Neural crest cell (in vitro differentiated cells): ENCODE data around the gene ZNF598. TPM values are rescaled to one million over a fixed set of nuclear protein-coding genes. Genes with fewer than 3 reads are reported as not detected.
A peak's percentile ranks its signal among the peaks of the same experiment; 100 is the strongest.
"Not testable (repeated sequence)": the region's sequence is repeated elsewhere in the genome, so short reads cannot be mapped to it uniquely, and the experiment has no call there.

ENCODE experiments used
- DNase-seq: peaks from one replicate; pipeline ENCODE4 v3.0.0; 2021; ENCODE audit warnings: low read depth, mixed read lengths, low spot score
- H3K27ac Mint-ChIP-seq: one replicate; pipeline ENCODE4 v1.8.0; 2021; ENCODE audit warnings: mild to moderate bottlenecking, mixed read lengths; ENCODE audit not compliant: unreplicated experiment
- H3K27me3 Mint-ChIP-seq: 2 replicates; pipeline ENCODE4 v1.8.0; 2021; ENCODE audit warnings: low read depth, mild to moderate bottlenecking, mixed read lengths
- H3K36me3 Mint-ChIP-seq: 2 replicates; pipeline ENCODE4 v1.8.0; 2021; ENCODE audit warnings: low read depth, mild to moderate bottlenecking, mixed read lengths
- H3K4me1 Mint-ChIP-seq: 2 replicates; pipeline ENCODE4 v1.8.0; 2021; ENCODE audit warnings: mixed read lengths
- H3K4me3 Mint-ChIP-seq: one replicate; pipeline ENCODE4 v1.8.0; 2021; ENCODE audit warnings: mild to moderate bottlenecking, mixed read lengths
- H3K9me3 Mint-ChIP-seq: 2 replicates; pipeline ENCODE4 v1.8.0; 2021; ENCODE audit warnings: mixed read lengths
- total RNA-seq: library from RNA; stranded (reverse); gene quantifications from 2 replicates; pipeline ENCODE4 v1.2.1, GENCODE V29; 2021
- TF ChIP-seq, protein P1 (sequence below): fragments of 200-600 bp; sonication (generic); conservative IDR thresholded peaks from 2 replicates; pipeline ENCODE4 v1.5.0; 2021; ENCODE audit warnings: antibody characterized with exemption, mild to moderate bottlenecking

Gene ZNF598
- total RNA-seq, 1 donor from 2014 or later = 55.7 TPM

DNA sequence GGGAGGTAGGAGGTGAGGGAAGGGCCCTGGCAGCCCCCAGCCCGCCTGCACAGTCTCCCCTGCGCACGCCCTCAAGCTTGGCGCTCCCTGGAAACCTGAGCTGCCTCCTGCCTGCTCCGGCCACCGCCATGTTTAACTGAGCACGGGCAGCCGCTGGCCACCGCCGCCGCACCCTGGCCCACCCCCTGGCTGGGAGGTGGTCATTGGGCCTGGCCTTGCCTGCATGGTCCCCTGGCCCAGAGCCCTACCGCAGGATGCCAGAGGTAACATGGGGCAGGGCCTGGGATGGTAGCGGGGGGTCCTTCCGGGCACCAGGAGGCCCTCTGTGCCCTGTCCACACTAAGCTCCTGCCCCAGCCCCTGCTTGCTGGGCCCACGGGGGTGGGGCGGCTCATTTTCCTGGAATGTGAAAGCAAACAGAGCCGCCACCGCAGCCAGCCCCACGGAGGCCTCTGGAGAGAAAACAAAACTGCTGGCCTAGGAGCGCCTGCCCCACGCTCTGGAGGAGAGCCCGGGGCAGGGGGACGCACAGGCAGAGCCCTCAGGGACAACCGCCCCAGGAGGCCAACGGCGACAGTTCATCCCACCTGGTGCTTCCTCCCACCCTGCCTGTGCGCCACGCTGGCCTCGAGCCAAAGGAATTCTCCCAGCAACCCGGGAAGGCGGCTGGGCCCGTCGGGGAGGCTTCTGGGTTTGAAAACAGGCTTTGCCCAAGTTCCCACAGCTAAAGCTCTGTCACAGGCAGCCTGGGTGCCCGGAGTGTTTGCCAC, 26.0 kb upstream of the ZNF598 start:
- Mint-ChIP-seq H3K27me3 (no peaks in the 10 kb centered on the region), H3K4me1 (peaks cover 8% of the 10 kb centered on the region), H3K9me3 (no peaks in the 10 kb centered on the region), H3K27ac (no peak overlapping the region), H3K36me3 (no peaks in the 10 kb centered on the region), H3K4me3 (no peak overlapping the region)
- TF ChIP-seq, protein P1, sequence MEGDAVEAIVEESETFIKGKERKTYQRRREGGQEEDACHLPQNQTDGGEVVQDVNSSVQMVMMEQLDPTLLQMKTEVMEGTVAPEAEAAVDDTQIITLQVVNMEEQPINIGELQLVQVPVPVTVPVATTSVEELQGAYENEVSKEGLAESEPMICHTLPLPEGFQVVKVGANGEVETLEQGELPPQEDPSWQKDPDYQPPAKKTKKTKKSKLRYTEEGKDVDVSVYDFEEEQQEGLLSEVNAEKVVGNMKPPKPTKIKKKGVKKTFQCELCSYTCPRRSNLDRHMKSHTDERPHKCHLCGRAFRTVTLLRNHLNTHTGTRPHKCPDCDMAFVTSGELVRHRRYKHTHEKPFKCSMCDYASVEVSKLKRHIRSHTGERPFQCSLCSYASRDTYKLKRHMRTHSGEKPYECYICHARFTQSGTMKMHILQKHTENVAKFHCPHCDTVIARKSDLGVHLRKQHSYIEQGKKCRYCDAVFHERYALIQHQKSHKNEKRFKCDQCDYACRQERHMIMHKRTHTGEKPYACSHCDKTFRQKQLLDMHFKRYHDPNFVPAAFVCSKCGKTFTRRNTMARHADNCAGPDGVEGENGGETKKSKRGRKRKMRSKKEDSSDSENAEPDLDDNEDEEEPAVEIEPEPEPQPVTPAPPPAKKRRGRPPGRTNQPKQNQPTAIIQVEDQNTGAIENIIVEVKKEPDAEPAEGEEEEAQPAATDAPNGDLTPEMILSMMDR = no peak
- DNase-seq = no peak

DNA sequence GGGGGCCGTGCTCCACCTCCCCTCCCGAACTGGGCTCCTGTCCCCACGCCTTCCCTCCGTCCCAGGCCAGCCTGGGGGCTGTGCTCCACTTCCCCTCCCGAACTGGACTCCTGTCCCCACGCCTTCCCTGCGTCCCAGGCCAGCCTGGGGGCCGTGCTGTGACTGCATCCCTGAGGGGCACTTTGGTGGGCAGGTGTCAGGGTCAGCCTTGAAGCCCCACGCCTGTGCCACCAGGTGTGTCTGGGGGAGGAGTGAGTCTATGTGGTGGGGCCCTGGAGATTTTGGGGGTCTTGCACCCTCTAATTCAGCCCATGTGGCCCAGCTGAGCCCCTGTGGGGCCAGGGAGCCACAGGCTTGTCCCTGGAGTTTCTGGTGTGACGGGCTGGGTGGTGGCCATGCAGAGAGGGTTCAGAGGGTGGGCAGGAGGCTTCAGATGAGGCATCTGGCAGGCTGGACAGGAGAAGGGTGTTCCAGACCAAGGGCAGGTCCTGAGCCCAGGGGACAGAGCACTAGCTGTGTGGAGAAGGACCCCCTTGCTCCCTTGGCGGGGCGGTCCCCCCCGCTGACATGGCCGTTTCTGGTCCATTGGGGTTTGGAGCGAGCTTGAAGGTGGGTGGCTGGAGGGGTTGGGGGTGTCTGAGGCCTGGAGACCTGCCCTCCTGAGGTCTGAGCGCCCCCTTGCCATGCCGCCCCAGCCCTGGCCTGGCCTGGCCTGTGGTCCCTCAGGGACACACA, 25.2 kb upstream of the ZNF598 start:
- no peaks in the 10 kb centered on the region for H3K9me3 Mint-ChIP-seq
- H3K27ac Mint-ChIP-seq = peak overlapping the region; percentile 43
- peaks cover 1% of the 10 kb centered on the region for H3K27me3 Mint-ChIP-seq
- peaks cover 8% of the 10 kb centered on the region for H3K4me1 Mint-ChIP-seq
- no peak for DNase-seq
- no peaks in the 10 kb centered on the region for H3K36me3 Mint-ChIP-seq
- TF ChIP-seq, protein P1 = no peak
- no peak overlapping the region for H3K4me3 Mint-ChIP-seq

DNA sequence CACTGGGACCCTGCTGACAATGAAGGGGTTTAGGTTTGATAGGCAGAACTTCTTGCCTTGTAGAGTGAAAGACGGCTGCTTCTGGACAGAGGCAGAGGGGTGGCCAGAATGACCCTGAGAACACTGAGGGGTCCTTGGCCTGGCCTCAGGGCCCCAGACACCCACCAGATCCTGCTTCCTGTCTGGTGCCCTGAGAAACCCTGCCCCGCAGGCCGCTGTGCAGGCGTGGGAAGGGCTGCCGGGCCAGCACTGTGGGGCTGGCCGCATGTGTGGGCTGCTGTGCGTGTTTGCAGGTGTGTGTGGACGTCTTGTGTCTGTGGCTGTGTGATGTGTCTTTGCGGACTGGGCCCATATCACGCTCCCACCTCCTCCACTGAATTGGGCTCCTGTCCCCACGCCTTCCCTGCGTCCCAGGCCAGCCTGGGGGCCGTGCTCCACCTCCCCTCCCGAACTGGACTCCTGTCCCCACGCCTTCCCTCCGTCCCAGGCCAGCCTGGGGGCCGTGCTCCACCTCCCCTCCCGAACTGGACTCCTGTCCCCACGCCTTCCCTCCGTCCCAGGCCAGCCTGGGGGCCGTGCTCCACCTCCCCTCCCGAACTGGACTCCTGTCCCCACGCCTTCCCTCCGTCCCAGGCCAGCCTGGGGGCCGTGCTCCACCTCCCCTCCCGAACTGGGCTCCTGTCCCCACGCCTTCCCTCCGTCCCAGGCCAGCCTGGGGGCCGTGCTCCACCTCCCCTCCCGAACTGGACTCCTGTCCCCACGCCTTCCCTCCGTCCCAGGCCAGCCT, 24.5 kb upstream of the ZNF598 start:
- not testable (repeated sequence) for H3K36me3 Mint-ChIP-seq, H3K27me3 Mint-ChIP-seq, H3K4me3 Mint-ChIP-seq, DNase-seq, H3K27ac Mint-ChIP-seq, H3K4me1 Mint-ChIP-seq, H3K9me3 Mint-ChIP-seq

DNA sequence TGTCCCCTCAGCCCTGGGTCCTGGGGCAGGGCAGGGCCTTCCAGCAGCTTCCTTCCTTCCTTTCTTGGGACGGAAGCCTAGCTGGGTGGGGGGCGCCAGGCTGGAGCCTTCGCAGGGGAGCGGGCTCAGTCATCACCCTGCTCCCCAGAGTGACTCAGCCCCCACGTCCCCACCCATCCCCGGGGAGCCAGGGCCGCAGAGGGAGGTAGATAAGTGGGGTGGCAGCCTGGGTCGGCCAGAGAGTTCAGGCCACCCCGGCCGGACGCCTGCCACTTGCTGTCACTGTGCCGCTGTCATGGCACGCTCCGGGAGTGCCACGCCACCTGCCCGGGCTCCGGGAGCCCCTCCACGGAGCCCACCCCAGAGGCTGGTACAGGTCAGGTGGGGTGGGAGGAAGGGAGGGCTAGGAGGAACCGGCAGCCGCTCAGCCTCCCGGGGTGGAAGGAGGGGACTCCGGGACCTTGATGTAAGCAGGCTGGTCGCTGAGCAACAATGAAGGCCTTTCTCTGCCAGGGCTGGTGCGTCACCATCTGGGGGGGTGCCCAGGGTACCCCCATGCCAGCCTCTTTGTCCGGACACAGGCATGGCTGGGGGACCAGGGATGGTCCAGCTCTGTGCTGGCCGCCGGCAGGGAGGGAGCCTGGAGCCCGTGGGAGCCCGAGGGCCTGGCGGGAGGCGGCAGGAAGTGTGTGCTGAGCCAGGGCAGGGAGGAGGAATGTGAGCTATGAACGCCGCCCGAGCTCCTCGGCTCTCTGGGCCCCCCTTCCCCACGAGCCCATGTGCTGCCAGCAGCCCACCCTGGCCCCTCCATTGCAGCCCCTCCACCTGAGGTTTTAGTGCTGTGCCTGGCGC, 23.7 kb upstream of the ZNF598 start:
- no peaks in the 10 kb centered on the region for H3K36me3 Mint-ChIP-seq
- DNase-seq = no peak

DNA sequence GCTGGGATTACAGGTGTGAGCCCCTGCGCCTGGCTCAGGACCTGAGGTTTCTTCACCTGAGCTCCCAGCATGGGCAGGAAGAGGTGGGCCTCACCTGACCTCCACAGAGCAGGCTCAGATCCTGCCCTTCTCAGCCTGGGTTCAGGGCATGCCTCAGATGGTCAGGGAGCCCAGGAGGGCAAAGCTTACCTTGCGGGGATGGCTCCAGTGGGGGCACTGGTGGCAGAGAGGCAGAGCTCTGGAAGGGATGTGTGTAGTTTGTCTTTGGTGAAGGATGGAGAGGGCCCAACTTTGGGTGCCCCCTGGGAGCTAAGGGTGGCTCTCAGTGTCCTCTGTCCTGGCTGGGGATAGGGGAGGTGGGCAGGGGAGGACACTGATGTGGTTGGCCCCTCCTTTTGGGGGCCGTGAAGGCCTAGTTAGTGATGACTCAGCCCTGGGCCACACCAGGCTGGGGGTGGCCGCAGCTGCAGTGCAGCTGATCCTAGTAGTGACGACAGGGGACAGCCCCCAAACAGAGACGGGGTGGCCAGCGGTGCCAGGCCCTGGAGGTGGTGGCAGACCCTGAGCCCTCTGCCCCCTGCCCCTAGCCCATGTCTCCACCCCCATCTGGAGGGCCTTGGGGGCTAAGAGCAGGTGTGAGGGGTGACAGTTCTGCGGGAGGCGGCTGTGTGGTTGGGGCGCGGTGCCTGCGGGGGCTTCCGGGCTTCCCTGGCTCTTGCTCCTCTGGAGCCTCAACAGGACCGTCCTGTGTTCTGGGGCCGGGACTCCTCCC, 22.9 kb upstream of the ZNF598 start:
- H3K4me1 Mint-ChIP-seq = peaks cover 8% of the 10 kb centered on the region
- no peak for DNase-seq
- no peaks in the 10 kb centered on the region for H3K9me3 Mint-ChIP-seq
- H3K27me3 Mint-ChIP-seq = peaks cover 16% of the 10 kb centered on the region
- TF ChIP-seq, protein P1 = no peak
- H3K27ac Mint-ChIP-seq = peak overlapping the region; percentile 19
- H3K36me3 Mint-ChIP-seq = no peaks in the 10 kb centered on the region
- no peak overlapping the region for H3K4me3 Mint-ChIP-seq

More for the DNA sequence above, 23.7 kb upstream of the ZNF598 start:
- Mint-ChIP-seq H3K27ac (no peak overlapping the region), H3K4me1 (peaks cover 5% of the 10 kb centered on the region), H3K9me3 (no peaks in the 10 kb centered on the region), H3K4me3 (no peak overlapping the region), H3K27me3 (peaks cover 8% of the 10 kb centered on the region)
- TF ChIP-seq, protein P1 = no peak
